HCT116 (cell line): Measurements from ENCODE around the gene PCCA. TPM values are rescaled to one million over a fixed set of nuclear protein-coding genes. Genes with fewer than 3 reads are reported as not detected.

ENCODE experiments used
- ATAC-seq: fragments of 200-7000 bp; cut with Tn5 transposase; 2 replicates; pipeline ENCODE4 v1.9.1; 2020; ENCODE audit warnings: mild to moderate bottlenecking, moderate library complexity
- BruUV-seq: library from RNA; stranded (reverse); fragments of 400-500 nt; replicated peaks from 2 replicates; lab custom pipeline; 2021; lab: Mats Ljungman, UMichigan
- CTCF ChIA-PET: fragments of 300-600 bp; sonication (Branson Sonifier 250); formaldehyde crosslinking; loops from one replicate; lab custom pipeline; 2021; ENCODE audit warnings: antibody characterized with exemption; lab: Charles Lee
- POLR2A ChIA-PET: fragments of 300-600, 350-600 bp; sonication (Branson Sonifier 250); formaldehyde crosslinking; loops from one replicate; lab custom pipeline; 2021; ENCODE audit warnings: antibody characterized with exemption; lab: Charles Lee
- RAD21 ChIA-PET, 2 experiments: fragments of 300-600 bp; sonication (Branson Sonifier 250); formaldehyde crosslinking; loops; one replicate each; lab custom pipeline; 2023; ENCODE audit warnings: low total read pairs in 2 of 2; ENCODE audit not compliant: uncharacterized antibody in 2 of 2, unreplicated experiment in 2 of 2, low non-redundant PET in 1 of 2; lab: Charles Lee
- DNase-seq: peaks from one replicate; pipeline ENCODE4 v3.0.0-alpha.2; 2010; ENCODE audit warnings: low read depth, low spot score
- H2AFZ ChIP-seq: fragments of 200-600 bp; shearing (Covaris generic), sonication (generic); 2 replicates; pipeline ENCODE4 v1.6.1; 2017; ENCODE audit warnings: low read depth, mixed run types, mixed read lengths, antibody characterized with exemption, low read length; ENCODE audit not compliant: poor library complexity, severe bottlenecking
- H3K27ac ChIP-seq: 2 replicates; pipeline ENCODE4 v1.5.1; 2012; ENCODE audit warnings: low read depth, low read length
- H3K27me3 ChIP-seq: fragments of 200-600 bp; sonication (generic); 2 replicates; pipeline ENCODE4 v1.6.1; 2016; ENCODE audit warnings: mixed run types, low read length, mixed read lengths; ENCODE audit not compliant: insufficient read depth
- H3K36me3 ChIP-seq, 2 experiments: fragments of 200-500 bp in 1 of 2; fragments of 200-600 bp in 1 of 2; sonication (Bioruptor generic) in 1 of 2; sonication (generic) in 1 of 2; 2 replicates each; pipeline versions ENCODE4 v1.5.1 to v1.6.1; 2014 to 2016; ENCODE audit warnings: low read length in 2 of 2, inconsistent platforms in 1 of 2, mixed read lengths in 1 of 2, mixed run types in 1 of 2; ENCODE audit not compliant: insufficient read depth in 2 of 2, control insufficient read depth in 1 of 2
- H3K4me1 ChIP-seq, 2 experiments: fragments of 200-600 bp in 1 of 2; sonication (generic) in 1 of 2; 2 replicates each; pipeline versions ENCODE4 v1.5.1 to v1.6.1; 2012 to 2017; ENCODE audit warnings: low read length in 2 of 2, inconsistent platforms in 1 of 2, mild to moderate bottlenecking in 1 of 2, mixed read lengths in 1 of 2, mixed run types in 1 of 2, moderate library complexity in 1 of 2; ENCODE audit not compliant: insufficient read depth in 2 of 2, control insufficient read depth in 1 of 2
- H3K4me2 ChIP-seq: fragments of 200-600 bp; sonication (generic); 2 replicates; pipeline ENCODE4 v1.6.1; 2017; ENCODE audit warnings: mixed run types, low read length, mixed read lengths
- H3K4me3 ChIP-seq, 2 experiments: fragments of 200-600 bp in 1 of 2; sonication (generic) in 1 of 2; replicated peaks in 1 of 2; 2 replicates each; pipeline ENCODE4 v1.5.1; 2011 to 2016; ENCODE audit warnings: low read length in 2 of 2, control low read depth in 1 of 2, low read depth in 1 of 2, mild to moderate bottlenecking in 1 of 2, mixed read lengths in 1 of 2, mixed run types in 1 of 2
- H3K79me2 ChIP-seq: fragments of 200-600 bp; sonication (generic); 2 replicates; pipeline ENCODE4 v1.6.1; 2017; ENCODE audit warnings: mild to moderate bottlenecking, mixed run types, low read length, moderate library complexity, mixed read lengths; ENCODE audit not compliant: insufficient read depth
- H3K9ac ChIP-seq: fragments of 200-600 bp; sonication (generic); 2 replicates; pipeline ENCODE4 v1.6.1; 2016; ENCODE audit warnings: low read length, mixed read lengths
- H3K9me2 ChIP-seq: fragments of 200-600 bp; sonication (generic), shearing (Covaris generic); 2 replicates; pipeline ENCODE4 v1.6.1; 2017; ENCODE audit warnings: mixed run types, mild to moderate bottlenecking, moderate library complexity; ENCODE audit not compliant: insufficient read depth
- H3K9me3 ChIP-seq, 2 experiments: fragments of 200-500 bp in 1 of 2; fragments of 200-600 bp in 1 of 2; sonication (Bioruptor generic) in 1 of 2; sonication (generic) in 1 of 2; 2 replicates each; pipeline ENCODE4 v1.6.1; 2014 to 2017; ENCODE audit warnings: low read length in 2 of 2, mixed read lengths in 2 of 2, inconsistent platforms in 1 of 2, low read depth in 1 of 2, mild to moderate bottlenecking in 1 of 2, mixed run types in 1 of 2, moderate library complexity in 1 of 2; ENCODE audit not compliant: control insufficient read depth in 1 of 2, insufficient read depth in 1 of 2
- H4K20me1 ChIP-seq: fragments of 200-600 bp; sonication (generic), shearing (Covaris generic); 2 replicates; pipeline ENCODE4 v1.6.1; 2017; ENCODE audit warnings: mixed run types, mild to moderate bottlenecking, moderate library complexity; ENCODE audit not compliant: insufficient read depth
- ATF3 ChIP-seq: IDR thresholded peaks from 2 replicates; pipeline ENCODE4 v1.6.1; 2012
- CBX3 ChIP-seq: IDR thresholded peaks from 2 replicates; pipeline ENCODE4 v1.6.1; 2012; ENCODE audit warnings: low read depth
- EGR1 ChIP-seq: IDR thresholded peaks from 2 replicates; pipeline ENCODE4 v1.6.1; 2012; ENCODE audit warnings: low read depth
- EZH2 ChIP-seq: fragments of 200-600 bp; sonication (generic); IDR thresholded peaks from 2 replicates; pipeline ENCODE4 v1.6.1; 2017; ENCODE audit warnings: antibody characterized with exemption, mixed run types
- EZH2phosphoT487 ChIP-seq: fragments of 200-600 bp; IDR thresholded peaks from 2 replicates; pipeline ENCODE4 v1.6.1; 2018; ENCODE audit warnings: antibody characterized with exemption, borderline replicate concordance
- FOSL1 ChIP-seq: IDR thresholded peaks from 2 replicates; pipeline ENCODE4 v1.6.1; 2012; ENCODE audit warnings: low read depth
- JUND ChIP-seq: IDR thresholded peaks from 2 replicates; pipeline ENCODE4 v1.6.1; 2012
- POLR2A ChIP-seq: IDR thresholded peaks from 2 replicates; pipeline ENCODE4 v1.7.0; 2011; ENCODE audit warnings: borderline replicate concordance; ENCODE audit not compliant: insufficient read depth, insufficient read length; ENCODE audit errors: extremely low read depth
- RAD21 ChIP-seq: IDR thresholded peaks from 2 replicates; pipeline ENCODE4 v1.6.1; 2012; ENCODE audit warnings: low read depth, mild to moderate bottlenecking
- REST ChIP-seq: IDR thresholded peaks from 2 replicates; pipeline ENCODE4 v1.6.1; 2012; ENCODE audit warnings: low read depth
- SP1 ChIP-seq: IDR thresholded peaks from 2 replicates; pipeline ENCODE4 v1.6.1; 2012; ENCODE audit warnings: low read depth
- SRF ChIP-seq: IDR thresholded peaks from 2 replicates; pipeline ENCODE4 v1.6.1; 2012; ENCODE audit warnings: low read depth
- TCF7L2 ChIP-seq: IDR thresholded peaks from 2 replicates; pipeline ENCODE4 v1.7.0; 2011; ENCODE audit warnings: borderline replicate concordance, inconsistent platforms; ENCODE audit not compliant: insufficient read depth, insufficient read length; ENCODE audit errors: extremely low read depth
- YY1 ChIP-seq: IDR thresholded peaks from 2 replicates; pipeline ENCODE4 v1.6.1; 2011; ENCODE audit warnings: low read length, low read depth, moderate library complexity, mild to moderate bottlenecking; ENCODE audit not compliant: insufficient replicate concordance; ENCODE audit errors: extremely low read depth
- ZBTB33 ChIP-seq: IDR thresholded peaks from 2 replicates; pipeline ENCODE4 v1.6.1; 2011; ENCODE audit warnings: mild to moderate bottlenecking, low read length, moderate library complexity; ENCODE audit not compliant: insufficient replicate concordance; ENCODE audit errors: extremely low read depth
- intact Hi-C: fragments of 100-400 bp; cut with micrococcal nuclease; formaldehyde crosslinking; loops from 2 replicates; pipeline ENCODE4 v1.10.0; 2022
- total RNA-seq: library from RNA; stranded (reverse); gene quantifications from one replicate; pipeline ENCODE4 v1.2.1, GENCODE V29; 2021; ENCODE audit not compliant: unreplicated experiment

Gene PCCA
- total RNA-seq, 1 experiment from 2014 or later = 23.0 TPM

- BruUV-seq = no TSS peak
- CTCF ChIA-PET = no interaction called here
- Histone ChIP-seq H3K79me2 (no peaks in the 10 kb centered on the region), H3K9ac (no peak overlapping the region), H3K4me3 (no peak overlapping the region), H4K20me1 (no peaks in the 10 kb centered on the region), H3K4me1 (no peaks in the 10 kb centered on the region), H3K27ac (no peak overlapping the region), H3K9me3 (no peaks in the 10 kb centered on the region), H3K9me2 (no peaks in the 10 kb centered on the region), H3K4me2 (no peak overlapping the region), H3K36me3 (no peaks in the 10 kb centered on the region), H2AFZ (no peak overlapping the region), H3K27me3 (no peaks in the 10 kb centered on the region)
- DNase-seq (no peak), ATAC-seq (no peak)
- POLR2A ChIA-PET = no interaction called here
- intact Hi-C loops = no loop called here
- RAD21 ChIA-PET = no interaction called here
- no peak for TF ChIP-seq SP1
- no peak for TF ChIP-seq TCF7L2
- no peak for TF ChIP-seq CBX3
- no peak for TF ChIP-seq EGR1
- TF ChIP-seq ZBTB33 = no peak
- no peak for TF ChIP-seq ATF3
- TF ChIP-seq JUND = no peak
- no peak for TF ChIP-seq EZH2phosphoT487
- TF ChIP-seq SRF = no peak
- TF ChIP-seq YY1 = no peak
- no peak for TF ChIP-seq POLR2A
- no peak for TF ChIP-seq EZH2
- no peak for TF ChIP-seq FOSL1
- TF ChIP-seq RAD21 = no peak
- no peak for TF ChIP-seq REST
Observed at GRCh38 chr13:100534911-100535310, 446.0 kb downstream of the PCCA start.
